CD14-positive monocyte (primary cell): ENCODE measurements around the gene SYDE1. TPM values are rescaled to one million over a fixed set of nuclear protein-coding genes. Genes with fewer than 3 reads are reported as not detected.

ENCODE experiments used
- DNase-seq, 3 donors: peaks; one replicate each; pipeline ENCODE4 v3.0.0-alpha.2; 2011 to 2022
- H2AFZ ChIP-seq: 2 replicates; pipeline ENCODE4 v1.6.0; 2012; ENCODE audit warnings: mild to moderate bottlenecking, low read depth, low read length, inconsistent platforms; ENCODE audit not compliant: insufficient read depth, poor library complexity, severe bottlenecking
- H3K27ac ChIP-seq, 2 donors: 1 replicate in 1 of 2; 2 replicates in 1 of 2; pipeline ENCODE4 v1.5.1; 2012 to 2013; ENCODE audit warnings: low read length in 2 of 2, control low read depth in 1 of 2, inconsistent platforms in 1 of 2, low read depth in 1 of 2, mild to moderate bottlenecking in 1 of 2
- H3K27me3 ChIP-seq, 2 donors: one replicate each; pipeline versions ENCODE4 v1.6.0 to v1.6.1; 2011 to 2013; ENCODE audit warnings: low read length in 2 of 2; ENCODE audit not compliant: control insufficient read depth in 2 of 2, insufficient read depth in 2 of 2
- H3K36me3 ChIP-seq, 2 donors: replicated peaks in 1 of 2; 1 replicate in 1 of 2; 2 replicates in 1 of 2; pipeline versions ENCODE4 v1.5.1 to v1.6.1; 2012 to 2013; ENCODE audit warnings: low read length in 2 of 2, control low read depth in 1 of 2, inconsistent platforms in 1 of 2, mild to moderate bottlenecking in 1 of 2; ENCODE audit not compliant: insufficient read depth in 2 of 2, control insufficient read depth in 1 of 2
- H3K4me1 ChIP-seq, 2 donors: 1 replicate in 1 of 2; 2 replicates in 1 of 2; pipeline versions ENCODE4 v1.5.1 to v1.6.1; 2012 to 2013; ENCODE audit warnings: low read length in 2 of 2, control low read depth in 1 of 2, inconsistent platforms in 1 of 2, mild to moderate bottlenecking in 1 of 2, moderate library complexity in 1 of 2; ENCODE audit not compliant: insufficient read depth in 2 of 2, control insufficient read depth in 1 of 2
- H3K4me2 ChIP-seq: replicated peaks from 2 replicates; pipeline ENCODE3; 2012; ENCODE audit warnings: low read length, moderate library complexity, mild to moderate bottlenecking; ENCODE audit not compliant: poor library complexity, severe bottlenecking; ENCODE audit errors: extremely low read depth
- H3K4me3 ChIP-seq, 3 experiments: fragments of 200-600 bp in 1 of 3; sonication (generic) in 1 of 3; replicated peaks in 1 of 3; 1 replicate in 2 of 3; 2 replicates in 1 of 3; pipeline ENCODE4 v1.5.1; 2011 to 2013; ENCODE audit warnings: low read length in 3 of 3, mild to moderate bottlenecking in 3 of 3, control low read depth in 2 of 3, low read depth in 2 of 3, inconsistent platforms in 1 of 3, moderate library complexity in 1 of 3
- H3K79me2 ChIP-seq: 2 replicates; pipeline ENCODE4 v1.6.0; 2012; ENCODE audit warnings: mild to moderate bottlenecking, control low read depth, inconsistent platforms, low read length, moderate library complexity; ENCODE audit not compliant: insufficient read depth
- H3K9ac ChIP-seq: 2 replicates; pipeline ENCODE4 v1.6.0; 2017; ENCODE audit warnings: low read length, mild to moderate bottlenecking; ENCODE audit not compliant: insufficient read depth, poor library complexity, severe bottlenecking
- H3K9me3 ChIP-seq, 2 donors: replicated peaks in 1 of 2; 1 replicate in 1 of 2; 2 replicates in 1 of 2; pipeline versions ENCODE4 v1.5.1 to v1.6.1; 2012 to 2013; ENCODE audit warnings: low read length in 2 of 2, control low read depth in 1 of 2; ENCODE audit not compliant: control insufficient read depth in 1 of 2, insufficient read depth in 1 of 2
- H4K20me1 ChIP-seq: 2 replicates; pipeline ENCODE4 v1.6.0; 2012; ENCODE audit warnings: mild to moderate bottlenecking, low read length, control low read depth, moderate library complexity; ENCODE audit not compliant: insufficient read depth
- H3K27ac Mint-ChIP-seq, 7 donors: one replicate each; pipeline ENCODE4 v1.8.0; 2020; ENCODE audit warnings: mild to moderate bottlenecking in 7 of 7, mixed read lengths in 7 of 7, moderate library complexity in 6 of 7, inconsistent platforms in 2 of 7
- H3K27me3 Mint-ChIP-seq, 3 donors: one replicate each; pipeline ENCODE4 v1.8.0; 2021 to 2022; ENCODE audit warnings: low read depth in 3 of 3, mild to moderate bottlenecking in 3 of 3, mixed read lengths in 3 of 3, moderate library complexity in 3 of 3, inconsistent platforms in 1 of 3
- H3K36me3 Mint-ChIP-seq, 2 donors: one replicate each; pipeline ENCODE4 v1.8.0; 2020; ENCODE audit warnings: mixed read lengths in 2 of 2, inconsistent platforms in 1 of 2, mild to moderate bottlenecking in 1 of 2
- H3K4me1 Mint-ChIP-seq: one replicate; pipeline ENCODE4 v1.8.0; 2020; ENCODE audit warnings: mild to moderate bottlenecking, mixed read lengths
- H3K4me3 Mint-ChIP-seq, 2 donors: one replicate each; pipeline ENCODE4 v1.8.0; 2020; ENCODE audit warnings: mild to moderate bottlenecking in 2 of 2, mixed read lengths in 2 of 2, moderate library complexity in 1 of 2
- H3K9me3 Mint-ChIP-seq, 7 donors: one replicate each; pipeline ENCODE4 v1.8.0; 2020 to 2022; ENCODE audit warnings: mixed read lengths in 7 of 7, mild to moderate bottlenecking in 6 of 7, moderate library complexity in 6 of 7, inconsistent platforms in 2 of 7
- CTCF ChIP-seq: fragments of 200-600 bp; IDR thresholded peaks from one replicate; pipeline ENCODE4 v1.8.0; 2022; ENCODE audit warnings: antibody characterized with exemption, mild to moderate bottlenecking
- WGBS: methylation state at CpG from one replicate; pipeline ENCODE4 v1.1.5; 2013; ENCODE audit warnings: missing lambda C conversion rate; ENCODE audit not compliant: insufficient coverage; 5-methylcytosine and 5-hydroxymethylcytosine counted together
- intact Hi-C, 2 donors: fragments of 100-400 bp; cut with micrococcal nuclease; formaldehyde crosslinking; loops; one replicate each; pipeline versions ENCODE4 v1.15.0 to v1.15.1; 2023
- polyA plus RNA-seq, 3 donors: library from polyadenylated mRNA; depleted of rRNA in 1 of 3; unstranded in 2 of 3; stranded (reverse) in 1 of 3; fragments of 300-500 nt in 2 of 3; fragments of >200 nt in 1 of 3; fragmentation: Illumina TruSeq in 2 of 3; gene quantifications; 1 replicate in 2 of 3; 2 replicates in 1 of 3; pipeline ENCODE4 v1.2.3, GENCODE V29; 2012 to 2021

The SYDE1 gene
- polyA plus RNA-seq, 3 donors: not detected

- DNase-seq: no peak
- Histone ChIP-seq H3K36me3 (peaks cover 64 to 82% of the 10 kb centered on the region in 2 donors), H3K27ac (no peak overlapping the region), H4K20me1 (no peaks in the 10 kb centered on the region), H3K4me1 (peaks cover 0 to under 1% of the 10 kb centered on the region in 2 donors), H3K79me2 (peaks cover 4% of the 10 kb centered on the region), H2AFZ (no peak overlapping the region), H3K4me3 (no peak overlapping the region), H3K9me3 (no peaks in the 10 kb centered on the region), H3K4me2 (no peak overlapping the region), H3K27me3 (no peaks in the 10 kb centered on the region), H3K9ac (no peak overlapping the region)
- WGBS: over 99% methylated on average over 14 of the region's 20 CpGs
- H3K36me3 Mint-ChIP-seq: peaks cover 70 to 89% of the 10 kb centered on the region in 2 donors
- H3K4me3 Mint-ChIP-seq: no peak overlapping the region
- H3K4me1 Mint-ChIP-seq: no peaks in the 10 kb centered on the region
- intact Hi-C loops: no loop called here
- TF ChIP-seq CTCF: no peak
- peaks cover 0 to 4% (median 2%) of the 10 kb centered on the region in 7 donors for H3K9me3 Mint-ChIP-seq
- peak overlapping the region in 1 of 7 donors; percentile 53 for H3K27ac Mint-ChIP-seq
- peaks cover 0 to 1% (median 0%) of the 10 kb centered on the region in 3 donors for H3K27me3 Mint-ChIP-seq
Observed at GRCh38 chr19:15118789-15119494, 11.7 kb downstream of the SYDE1 start.

GRCh38 chr19:15120135-15121026 lies 13.2 kb downstream of the SYDE1 start:
- TF ChIP-seq CTCF: no peak
- Mint-ChIP-seq H3K27ac (peak overlapping the region in 1 of 7 donors; percentile 62), H3K4me3 (no peak overlapping the region)

More at GRCh38 chr19:15120135-15121026, 13.2 kb downstream of the SYDE1 start:
- Histone ChIP-seq H3K79me2 (peaks cover 17% of the 10 kb centered on the region), H3K4me3 (no peak overlapping the region), H3K27ac (no peak overlapping the region), H2AFZ (no peak overlapping the region), H4K20me1 (no peaks in the 10 kb centered on the region), H3K9me3 (no peaks in the 10 kb centered on the region), H3K27me3 (no peaks in the 10 kb centered on the region), H3K4me2 (no peak overlapping the region), H3K36me3 (peaks cover 57 to 72% of the 10 kb centered on the region in 2 donors), H3K4me1 (peaks cover 11 to 13% of the 10 kb centered on the region in 2 donors), H3K9ac (no peak overlapping the region)
- Mint-ChIP-seq H3K4me1 (peaks cover 11% of the 10 kb centered on the region), H3K36me3 (peaks cover 64 to 77% of the 10 kb centered on the region in 2 donors), H3K27me3 (peaks cover 0 to 1% (median 0%) of the 10 kb centered on the region in 3 donors), H3K9me3 (peaks cover 0 to 4% (median 2%) of the 10 kb centered on the region in 7 donors)
- peak in 1 of 3 donors; percentile 1 for DNase-seq
- intact Hi-C loops: loop anchor here in 1 of 2 donors (10.0 kb wide), 1 partner anchor 254 kb away; the partner anchor contains the start of gene AKAP8
- 96% methylated on average over 12 of the region's 14 CpGs for WGBS
